Stimulated activated CD4-positive, alpha-beta T cell treated with anti-CD3 and anti-CD28 coated beads, Interleukin-12 subunit alpha, Interleukin-12 subunit beta, amount 100 ng/mL, for 48 hours (primary cell): ENCODE data around the gene APOA4.

ENCODE experiments used
- DNase-seq, 3 donors: peaks; one replicate each; pipeline ENCODE4 v3.0.0-alpha.2; 2020; ENCODE audit warnings: low read depth in 2 of 3, low spot score in 1 of 3

Gene APOA4

GRCh38 chr11:116831790-116832349 is 8.8 kb upstream of the APOA4 start:
- DNase-seq = no peak

- no peak for DNase-seq
Measured at GRCh38 chr11:116830184-116830912, 7.2 kb upstream of the APOA4 start.

- no peak for DNase-seq
Measured at GRCh38 chr11:116829525-116830183, 6.5 kb upstream of the APOA4 start, which contains the start of gene APOC3. Gene APOC3 (plus strand): TSS chr11:116829907. CDS start chr11:116830583, 676 bp downstream.

- no peak for DNase-seq
Measured at GRCh38 chr11:116828632-116829524, 5.8 kb upstream of the APOA4 start.

- DNase-seq = no peak
Measured at GRCh38 chr11:116827461-116827860, 4.4 kb upstream of the APOA4 start.

- DNase-seq = no peak
Measured at GRCh38 chr11:116826751-116827431, 3.8 kb upstream of the APOA4 start.

GRCh38 chr11:116825854-116826750 is 3.0 kb upstream of the APOA4 start:
- no peak for DNase-seq

GRCh38 chr11:116825434-116825833 is 2.3 kb upstream of the APOA4 start:
- no peak for DNase-seq

GRCh38 chr11:116822575-116822974 is 529 bp downstream of the APOA4 start:
- DNase-seq = no peak

GRCh38 chr11:116821050-116821918 is 1.8 kb downstream of the APOA4 start:
- DNase-seq = no peak

- no peak for DNase-seq
Measured at GRCh38 chr11:116819049-116819448, 4.1 kb downstream of the APOA4 start.

GRCh38 chr11:116814502-116814901 is 8.6 kb downstream of the APOA4 start:
- DNase-seq = no peak

GRCh38 chr11:116813781-116814471 is 9.2 kb downstream of the APOA4 start:
- DNase-seq = no peak

- DNase-seq = no peak
Measured at GRCh38 chr11:116813170-116813569, 9.9 kb downstream of the APOA4 start.

- no peak for DNase-seq
Measured at GRCh38 chr11:116812109-116812508, 11.0 kb downstream of the APOA4 start.

- no peak for DNase-seq
Measured at GRCh38 chr11:116811194-116811593, 11.9 kb downstream of the APOA4 start.

GRCh38 chr11:116808262-116809175 is 14.6 kb downstream of the APOA4 start:
- no peak for DNase-seq
